Measurements from ENCODE around the gene LRMDA. TPM values are rescaled to one million over a fixed set of nuclear protein-coding genes. Genes with fewer than 3 reads are reported as not detected.

The LRMDA gene
- total and polyA plus RNA-seq, 2 of the 13 experiments (the other 11 are each of a cell fraction or from before 2014, with no cell fraction given): 13.4 to 22.0 TPM

DNA sequence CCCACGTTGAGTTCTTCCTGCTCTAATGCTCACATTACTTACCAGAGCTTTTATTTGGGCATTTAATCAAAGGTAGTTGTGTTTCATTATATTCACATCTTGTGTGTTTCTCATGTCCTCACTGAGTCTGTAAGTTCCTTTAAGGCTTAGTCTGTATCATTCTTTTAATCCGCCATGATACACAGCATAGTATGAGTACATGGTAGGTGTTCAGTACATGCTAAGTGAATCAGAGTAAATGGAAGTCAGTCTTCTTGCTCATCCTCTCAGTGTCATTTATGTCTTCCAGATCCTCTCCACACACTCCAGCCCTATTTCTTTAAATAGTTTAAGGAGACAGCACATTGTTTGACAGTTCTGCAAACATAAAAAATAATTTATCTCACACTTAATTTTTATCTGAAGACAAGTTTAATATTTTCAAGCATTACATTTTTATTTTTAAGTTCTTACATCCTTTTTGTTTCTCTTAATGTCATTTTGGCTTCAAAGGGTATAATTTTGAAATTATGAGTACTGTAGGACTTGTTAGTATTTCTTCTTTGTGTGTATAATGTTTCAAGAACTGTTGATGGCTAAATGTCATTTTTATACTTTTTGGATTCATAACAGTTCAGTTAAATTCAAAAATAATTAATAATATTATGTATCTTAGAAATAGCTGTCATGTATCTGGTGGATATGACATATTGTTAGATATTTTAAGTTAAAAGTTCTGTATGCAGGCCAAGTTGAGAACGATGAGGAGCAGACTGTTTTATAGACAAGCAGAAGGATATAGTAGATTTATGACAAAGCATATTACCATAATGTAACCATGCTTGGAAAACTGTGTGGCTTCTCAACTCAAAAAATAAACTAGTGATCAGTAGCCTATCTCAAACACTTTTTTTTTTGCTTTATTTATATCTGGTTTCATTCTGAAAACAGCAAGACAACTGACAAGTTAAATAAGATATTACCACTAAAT lies 342.7 kb downstream of the LRMDA start (continued):
- TF ChIP-seq, protein P1, sequence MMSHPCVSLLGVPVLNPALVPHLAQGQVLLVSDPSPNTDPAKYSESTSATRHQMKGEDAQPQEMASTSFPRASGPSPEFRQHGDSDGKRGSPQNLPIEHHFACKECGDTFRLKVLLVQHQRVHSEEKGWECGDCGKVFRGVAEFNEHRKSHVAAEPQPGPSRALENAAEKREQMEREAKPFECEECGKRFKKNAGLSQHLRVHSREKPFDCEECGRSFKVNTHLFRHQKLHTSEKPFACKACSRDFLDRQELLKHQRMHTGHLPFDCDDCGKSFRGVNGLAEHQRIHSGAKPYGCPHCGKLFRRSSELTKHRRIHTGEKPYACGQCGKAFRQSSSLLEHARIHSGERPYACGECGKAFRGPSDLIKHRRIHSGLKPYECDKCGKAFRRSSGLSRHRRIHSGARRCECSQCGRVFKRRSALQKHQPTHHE (CRISPR knock-in tag; IDR thresholded peaks at IDR 0.05; ENCODE audit: borderline replicate concordance): no peak
- no peak for TF ChIP-seq TBX3 (IDR thresholded peaks at IDR 0.05; ENCODE audit: borderline replicate concordance)
- TF ChIP-seq, protein P2, sequence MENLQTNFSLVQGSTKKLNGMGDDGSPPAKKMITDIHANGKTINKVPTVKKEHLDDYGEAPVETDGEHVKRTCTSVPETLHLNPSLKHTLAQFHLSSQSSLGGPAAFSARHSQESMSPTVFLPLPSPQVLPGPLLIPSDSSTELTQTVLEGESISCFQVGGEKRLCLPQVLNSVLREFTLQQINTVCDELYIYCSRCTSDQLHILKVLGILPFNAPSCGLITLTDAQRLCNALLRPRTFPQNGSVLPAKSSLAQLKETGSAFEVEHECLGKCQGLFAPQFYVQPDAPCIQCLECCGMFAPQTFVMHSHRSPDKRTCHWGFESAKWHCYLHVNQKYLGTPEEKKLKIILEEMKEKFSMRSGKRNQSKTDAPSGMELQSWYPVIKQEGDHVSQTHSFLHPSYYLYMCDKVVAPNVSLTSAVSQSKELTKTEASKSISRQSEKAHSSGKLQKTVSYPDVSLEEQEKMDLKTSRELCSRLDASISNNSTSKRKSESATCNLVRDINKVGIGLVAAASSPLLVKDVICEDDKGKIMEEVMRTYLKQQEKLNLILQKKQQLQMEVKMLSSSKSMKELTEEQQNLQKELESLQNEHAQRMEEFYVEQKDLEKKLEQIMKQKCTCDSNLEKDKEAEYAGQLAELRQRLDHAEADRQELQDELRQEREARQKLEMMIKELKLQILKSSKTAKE (CRISPR knock-in tag; IDR thresholded peaks at IDR 0.05; ENCODE audit: borderline replicate concordance): no peak
- no peak for TF ChIP-seq RFX3 (CRISPR knock-in tag; IDR thresholded peaks at IDR 0.05)
- TF ChIP-seq, protein P3, sequence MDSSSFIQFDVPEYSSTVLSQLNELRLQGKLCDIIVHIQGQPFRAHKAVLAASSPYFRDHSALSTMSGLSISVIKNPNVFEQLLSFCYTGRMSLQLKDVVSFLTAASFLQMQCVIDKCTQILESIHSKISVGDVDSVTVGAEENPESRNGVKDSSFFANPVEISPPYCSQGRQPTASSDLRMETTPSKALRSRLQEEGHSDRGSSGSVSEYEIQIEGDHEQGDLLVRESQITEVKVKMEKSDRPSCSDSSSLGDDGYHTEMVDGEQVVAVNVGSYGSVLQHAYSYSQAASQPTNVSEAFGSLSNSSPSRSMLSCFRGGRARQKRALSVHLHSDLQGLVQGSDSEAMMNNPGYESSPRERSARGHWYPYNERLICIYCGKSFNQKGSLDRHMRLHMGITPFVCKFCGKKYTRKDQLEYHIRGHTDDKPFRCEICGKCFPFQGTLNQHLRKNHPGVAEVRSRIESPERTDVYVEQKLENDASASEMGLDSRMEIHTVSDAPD (CRISPR knock-in tag; IDR thresholded peaks at IDR 0.05): no peak
- TF ChIP-seq RBFOX2 (IDR thresholded peaks at IDR 0.05; ENCODE audit: low read depth, low read length): 0 out of 2 replicates have a peak, but pooled peaks have one; percentile 52
- 0 out of 2 replicates have a peak, but pooled peaks have one; percentile 6 for TF ChIP-seq MIER3 (CRISPR knock-in tag; IDR thresholded peaks at IDR 0.05; ENCODE audit: borderline replicate concordance)
- TF ChIP-seq ZNF660 (CRISPR knock-in tag; IDR thresholded peaks at IDR 0.05; ENCODE audit: borderline replicate concordance, low read depth): no peak
- TF ChIP-seq, protein P4, sequence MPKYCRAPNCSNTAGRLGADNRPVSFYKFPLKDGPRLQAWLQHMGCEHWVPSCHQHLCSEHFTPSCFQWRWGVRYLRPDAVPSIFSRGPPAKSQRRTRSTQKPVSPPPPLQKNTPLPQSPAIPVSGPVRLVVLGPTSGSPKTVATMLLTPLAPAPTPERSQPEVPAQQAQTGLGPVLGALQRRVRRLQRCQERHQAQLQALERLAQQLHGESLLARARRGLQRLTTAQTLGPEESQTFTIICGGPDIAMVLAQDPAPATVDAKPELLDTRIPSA (CRISPR knock-in tag; IDR thresholded peaks at IDR 0.05; ENCODE audit: borderline replicate concordance): no peak
- TF ChIP-seq TCF12 (IDR thresholded peaks at IDR 0.05): no peak
- 0 out of 2 replicates have a peak, but pooled peaks have one; percentile 0 for TF ChIP-seq TCF12 (CRISPR knock-in tag; IDR thresholded peaks at IDR 0.05)
- TF ChIP-seq FOXJ3 (CRISPR knock-in tag; IDR thresholded peaks at IDR 0.05; ENCODE audit: borderline replicate concordance): peak; percentile 6; the same call in 1 of the 2 replicates
- TF ChIP-seq ZNF431 (CRISPR knock-in tag; IDR thresholded peaks at IDR 0.05; ENCODE audit: borderline replicate concordance, low read depth): no peak
- TF ChIP-seq KAT8 (CRISPR knock-in tag; IDR thresholded peaks at IDR 0.05): 0 out of 2 replicates have a peak, but pooled peaks have one; percentile 4
- no peak for TF ChIP-seq LCORL (IDR thresholded peaks at IDR 0.05)
- 0 out of 2 replicates have a peak, but pooled peaks have one; percentile 5 for TF ChIP-seq LCORL (CRISPR knock-in tag; IDR thresholded peaks at IDR 0.05)
- TF ChIP-seq KLF6 (CRISPR knock-in tag; IDR thresholded peaks at IDR 0.05): no peak
- no peak for TF ChIP-seq ZNF350 (CRISPR knock-in tag; IDR thresholded peaks at IDR 0.05; ENCODE audit: borderline replicate concordance, low read depth)
- TF ChIP-seq KAT7 (CRISPR knock-in tag; IDR thresholded peaks at IDR 0.05; ENCODE audit: borderline replicate concordance): no peak
- TF ChIP-seq ZKSCAN5 (CRISPR knock-in tag; IDR thresholded peaks at IDR 0.05): no peak
- TF ChIP-seq ZNF569 (CRISPR knock-in tag; IDR thresholded peaks at IDR 0.05; ENCODE audit: borderline replicate concordance): no peak
- TF ChIP-seq HMG20B (CRISPR knock-in tag; conservative IDR thresholded peaks at IDR 0.05): no peak
- 0 out of 2 replicates have a peak, but pooled peaks have one; percentile 1 for TF ChIP-seq ZNF772 (CRISPR knock-in tag; IDR thresholded peaks at IDR 0.05)
- no peak for TF ChIP-seq ARHGAP35 (CRISPR knock-in tag; IDR thresholded peaks at IDR 0.05; ENCODE audit: borderline replicate concordance)

Data from HepG2 (cell line).